NCI-H524 treated with DMSO at 0.1 percent for 48 hours (cell line): ENCODE results near the gene CNTN6.
"Not testable (repeated sequence)": the region's sequence is repeated elsewhere in the genome, so short reads cannot be mapped to it uniquely, and the experiment has no call there.

Experiments
- DNase-seq: peaks from one replicate; lab custom pipeline; 2025; lab: John Stamatoyannopoulos, UW

Gene CNTN6

DNA sequence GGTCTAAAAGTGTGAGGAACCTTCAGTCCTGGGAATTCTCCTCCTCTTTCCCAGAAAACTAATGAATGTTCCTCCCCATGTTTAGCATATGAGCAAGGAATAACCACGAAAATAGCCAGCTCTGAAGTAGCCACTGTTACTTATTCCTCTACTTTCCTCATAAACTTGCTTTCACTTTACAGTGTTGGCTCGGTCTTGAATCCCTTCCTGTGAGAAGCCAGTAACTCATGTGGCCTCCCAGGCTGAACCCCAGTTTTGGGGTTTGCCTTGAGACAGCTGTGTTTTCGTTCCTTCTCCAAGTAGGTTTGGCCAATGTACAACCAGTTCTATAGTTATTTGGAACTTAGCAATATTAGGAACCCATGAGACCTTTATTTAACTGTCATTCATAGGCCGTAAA lies 195.0 kb downstream of the CNTN6 start:
- no peak for DNase-seq

- DNase-seq: no peak
Observed at GRCh38 chr3:1288805-1289494, 196.1 kb downstream of the CNTN6 start.

DNA sequence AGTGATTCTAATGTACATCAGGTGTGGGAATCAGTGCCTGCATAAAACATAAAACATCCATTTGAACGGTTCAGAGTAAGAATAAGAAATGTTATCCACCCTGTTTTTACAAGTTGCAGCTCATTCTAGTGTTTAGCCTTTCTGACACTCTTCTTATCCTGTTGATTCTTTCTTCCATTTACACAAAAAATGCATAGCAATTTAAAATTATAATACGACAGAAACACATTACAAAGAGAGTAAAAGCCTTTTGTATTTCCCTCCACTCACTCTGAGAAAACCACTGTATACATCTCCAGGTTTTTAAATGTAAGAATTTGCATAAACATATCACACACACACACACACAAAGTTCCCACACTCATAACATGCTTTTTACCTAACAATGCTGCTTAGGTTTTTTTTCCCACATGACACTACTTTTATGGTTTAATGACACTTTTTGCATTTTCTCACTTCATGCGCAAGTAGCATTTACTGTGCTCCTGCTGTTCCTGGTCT lies 199.8 kb downstream of the CNTN6 start:
- DNase-seq: no peak

DNA sequence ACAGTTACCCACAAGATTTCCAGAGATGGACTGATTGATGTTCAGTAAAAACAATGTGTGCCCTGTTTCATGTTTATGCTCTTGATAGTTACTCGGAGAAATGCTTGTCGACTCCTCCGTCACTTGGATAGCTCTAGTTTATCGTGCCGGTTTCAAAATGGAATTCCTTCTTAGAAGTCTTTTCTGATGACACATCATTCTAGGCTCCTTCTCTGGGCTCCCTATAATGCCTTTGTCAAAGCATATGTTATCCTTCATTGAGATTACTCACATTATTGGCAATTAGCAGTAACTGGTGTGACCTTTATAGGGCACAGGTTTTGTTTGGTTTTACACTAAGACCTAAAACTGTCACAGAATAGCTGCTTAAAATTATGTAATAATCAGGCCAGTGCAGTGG lies 201.8 kb downstream of the CNTN6 start:
- no peak for DNase-seq

- no peak for DNase-seq
Observed at GRCh38 chr3:1318296-1319005, 225.6 kb downstream of the CNTN6 start.

GRCh38 chr3:1326546-1326945 lies 233.7 kb downstream of the CNTN6 start:
- DNase-seq: no peak

- DNase-seq: no peak
Observed at GRCh38 chr3:1330107-1330506, 237.3 kb downstream of the CNTN6 start.

GRCh38 chr3:1346386-1346785 lies 253.6 kb downstream of the CNTN6 start:
- DNase-seq: no peak

DNA sequence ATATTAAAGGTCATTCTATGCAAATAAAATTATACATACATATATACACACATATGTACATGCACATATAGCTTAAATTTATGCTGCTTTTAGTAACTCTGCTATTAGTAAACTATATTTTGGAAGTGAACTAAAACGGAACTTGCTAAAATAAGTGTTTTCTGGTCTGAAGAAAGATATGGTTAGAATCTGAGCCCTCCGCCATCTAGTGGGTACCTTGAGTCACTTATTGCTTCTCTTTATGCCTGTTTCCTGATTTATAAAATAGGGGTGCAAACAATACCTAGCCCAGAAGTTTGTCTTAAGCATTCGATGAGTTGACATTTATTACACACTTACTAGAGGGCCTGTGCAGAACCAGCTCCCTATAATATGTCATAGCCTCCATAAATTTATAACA lies 255.7 kb downstream of the CNTN6 start:
- DNase-seq: no peak

DNA sequence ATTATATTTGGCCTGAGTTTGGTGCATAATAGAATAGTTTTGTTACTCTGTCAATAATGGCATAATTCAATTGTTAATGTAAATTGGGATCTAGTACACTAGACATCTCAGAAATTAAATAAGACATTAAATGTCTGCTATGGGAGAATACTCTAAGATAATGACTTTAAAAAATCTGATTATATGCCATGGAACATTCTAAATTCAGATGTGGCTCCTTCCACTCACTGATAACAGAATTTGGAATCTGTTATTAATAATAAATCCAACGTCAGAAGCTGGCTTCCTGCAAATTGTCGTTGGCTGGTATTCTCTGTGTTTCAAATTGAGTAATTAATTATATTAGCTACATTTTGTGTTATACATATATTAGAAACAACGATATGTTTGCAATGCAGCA lies 258.1 kb downstream of the CNTN6 start:
- no peak for DNase-seq

GRCh38 chr3:1355691-1356090 lies 262.9 kb downstream of the CNTN6 start:
- no peak for DNase-seq

DNA sequence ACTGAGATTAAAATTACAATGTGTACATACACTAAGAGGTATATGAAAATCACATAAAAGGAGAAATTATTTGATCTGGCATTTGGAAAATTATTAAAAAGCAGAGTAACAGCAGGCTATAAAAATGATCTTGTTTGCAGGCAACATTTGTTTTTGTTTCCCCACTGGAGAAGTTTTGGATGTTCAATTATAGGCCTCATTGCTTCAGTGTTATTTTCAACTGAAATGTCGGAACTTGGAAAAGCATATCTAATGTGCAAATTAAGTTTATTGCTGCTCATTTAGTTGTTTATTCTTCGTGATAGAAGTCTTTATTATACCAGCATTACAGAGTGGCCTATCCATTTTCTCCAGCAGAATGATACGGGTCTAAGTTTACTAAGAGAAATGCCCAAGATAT lies 263.3 kb downstream of the CNTN6 start:
- no peak for DNase-seq

DNA sequence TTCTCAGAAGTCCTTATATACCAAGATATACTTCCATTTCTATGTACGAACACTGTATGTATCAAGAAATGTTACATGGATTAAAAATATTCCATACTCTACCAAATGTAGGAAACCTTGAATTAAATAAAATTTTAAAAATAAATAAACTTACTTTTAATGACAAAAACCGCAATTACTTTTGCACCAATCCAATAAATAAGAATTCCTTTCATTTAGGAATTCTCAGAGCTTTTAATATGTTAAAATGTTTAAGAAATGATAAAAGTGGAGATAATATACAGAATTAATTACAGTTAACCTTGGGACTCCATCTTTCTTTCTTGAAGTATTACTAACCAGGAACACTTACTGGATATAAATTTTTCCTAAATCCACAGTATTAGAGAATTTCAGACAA lies 272.7 kb downstream of the CNTN6 start:
- DNase-seq: no peak

DNA sequence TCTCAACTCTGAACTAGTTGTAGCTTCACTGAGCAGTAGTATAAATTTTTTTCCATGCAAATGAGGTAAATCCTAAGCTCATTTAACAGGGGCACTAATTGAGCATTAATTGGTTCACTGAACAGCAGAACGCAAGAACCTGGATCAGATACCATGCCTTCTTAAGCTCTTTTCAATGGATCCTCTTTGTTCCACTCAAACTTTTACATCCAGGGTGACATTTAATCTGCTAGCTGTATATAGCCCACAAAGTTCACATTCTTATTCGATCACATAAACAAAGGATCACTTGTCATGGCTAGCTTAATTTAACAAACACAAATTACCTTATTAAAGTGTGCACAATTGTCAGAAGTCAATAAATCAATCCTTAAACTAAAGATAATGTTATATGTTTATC lies 281.6 kb downstream of the CNTN6 start:
- no peak for DNase-seq

DNA sequence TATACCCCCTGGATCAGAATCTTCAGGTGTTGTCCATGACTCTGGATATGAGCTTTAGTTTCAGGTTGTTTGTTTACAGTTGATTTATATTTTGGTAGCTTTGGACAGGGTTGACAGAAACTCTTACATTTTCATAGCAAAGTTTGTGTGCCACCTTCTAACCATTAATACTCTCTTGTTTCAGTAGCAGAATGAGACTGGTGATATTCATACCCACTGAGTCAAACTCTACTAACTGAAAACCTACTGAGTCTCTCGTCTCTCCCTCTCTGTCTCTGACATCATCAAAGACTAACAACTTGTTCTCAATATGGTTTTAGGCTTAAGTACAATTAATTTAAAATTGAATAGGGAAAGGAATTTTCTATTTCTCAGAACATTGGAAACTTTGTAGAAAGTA lies 282.3 kb downstream of the CNTN6 start:
- no peak for DNase-seq

DNA sequence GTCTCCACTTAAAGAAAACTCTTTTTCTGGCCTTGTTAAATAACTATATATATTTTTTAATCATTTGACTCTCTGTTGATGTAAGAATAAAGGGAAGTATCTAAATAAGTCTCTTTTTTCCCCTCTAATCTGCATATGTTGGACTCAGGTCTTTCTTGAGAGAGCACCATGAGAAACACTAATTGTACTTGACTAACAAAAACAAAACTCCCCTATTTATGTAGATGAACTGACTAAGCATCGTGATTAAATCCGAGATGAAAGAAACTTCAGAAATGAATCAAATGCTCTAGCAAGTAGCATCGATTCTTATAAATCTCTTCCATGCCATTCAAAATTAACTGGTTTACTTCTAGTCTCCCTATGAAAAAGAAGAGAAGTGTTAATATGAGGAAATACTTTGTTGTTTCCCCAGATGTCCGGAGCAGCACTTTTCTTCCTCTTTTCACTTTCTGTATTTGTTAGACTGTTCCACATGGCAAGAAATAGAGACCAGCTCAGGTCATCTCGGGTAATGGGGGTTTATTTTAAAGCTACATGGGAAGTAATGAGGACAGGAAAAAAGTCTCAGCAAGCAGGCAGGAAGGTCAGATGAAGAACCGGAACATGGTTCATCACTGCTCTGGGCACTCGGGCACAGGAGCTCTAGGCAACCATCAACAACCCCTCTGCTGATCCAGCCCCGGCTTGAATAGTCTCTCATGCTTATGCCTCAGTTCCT lies 288.3 kb downstream of the CNTN6 start:
- DNase-seq: no peak

DNA sequence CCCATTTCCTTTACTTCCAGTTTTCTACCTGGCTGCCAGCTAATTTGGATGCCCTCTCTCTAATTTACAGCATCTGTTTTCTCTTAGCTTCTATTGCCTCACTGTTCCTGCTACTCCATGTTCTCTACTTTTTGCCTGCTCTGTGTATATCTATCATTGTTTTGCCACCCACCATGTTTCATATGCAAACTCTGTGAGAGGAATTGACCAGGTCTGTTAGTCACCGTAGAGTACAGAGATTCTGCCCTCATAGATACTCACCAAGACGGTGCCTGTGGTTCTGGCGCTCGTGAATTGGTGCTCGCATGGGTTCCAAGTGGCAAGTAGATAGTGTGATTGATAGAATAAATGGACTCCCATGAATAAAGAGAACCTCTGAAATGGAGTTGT lies 288.8 kb downstream of the CNTN6 start:
- DNase-seq: no peak

- DNase-seq: not testable (repeated sequence)
Observed at GRCh38 chr3:1387396-1387905, 294.6 kb downstream of the CNTN6 start.

GRCh38 chr3:1394188-1394587 lies 301.4 kb downstream of the CNTN6 start:
- no peak for DNase-seq

GRCh38 chr3:1400571-1400970 lies 307.7 kb downstream of the CNTN6 start:
- DNase-seq: no peak

GRCh38 chr3:1404270-1404962 lies 311.6 kb downstream of the CNTN6 start:
- no peak for DNase-seq

- no peak for DNase-seq
Observed at GRCh38 chr3:1406250-1406649, 313.4 kb downstream of the CNTN6 start.
